Astrocyte (in vitro differentiated cells and primary cell): ENCODE data around the gene CDS1. TPM values are rescaled to one million over a fixed set of nuclear protein-coding genes. Genes with fewer than 3 reads are reported as not detected.
A peak's percentile ranks its signal among the peaks of the same experiment; 100 is the strongest.

Experiments used
- DNase-seq: peaks from one replicate; pipeline ENCODE4 v3.0.0-alpha.2; 2010; ENCODE audit warnings: low read depth
- FAIRE-seq: peaks from 2 replicates; lab custom pipeline; 2011; peaks lifted over from hg19 to GRCh38; lab: Jason Lieb, UNC
- H2AFZ ChIP-seq: 2 replicates; pipeline ENCODE4 v1.6.0; 2012; ENCODE audit warnings: low read depth, low read length, inconsistent platforms
- H3K27ac ChIP-seq: 2 replicates; pipeline ENCODE4 v1.5.1; 2011; ENCODE audit warnings: low read depth, low read length, inconsistent platforms
- H3K27me3 ChIP-seq: 2 replicates; pipeline ENCODE4 v1.6.0; 2011; ENCODE audit warnings: low read length, inconsistent platforms; ENCODE audit not compliant: insufficient read depth
- H3K36me3 ChIP-seq: 2 replicates; pipeline ENCODE4 v1.5.1; 2011; ENCODE audit warnings: low read length, inconsistent platforms; ENCODE audit not compliant: insufficient read depth
- H3K4me1 ChIP-seq: 2 replicates; pipeline ENCODE4 v1.5.1; 2011; ENCODE audit warnings: low read length, inconsistent platforms; ENCODE audit not compliant: insufficient read depth
- H3K4me2 ChIP-seq: 2 replicates; pipeline ENCODE4 v1.6.0; 2012; ENCODE audit warnings: low read length, inconsistent platforms
- H3K4me3 ChIP-seq: 2 replicates; pipeline ENCODE4 v1.5.1; 2011; ENCODE audit warnings: low read depth, mild to moderate bottlenecking, low read length, inconsistent platforms; ENCODE audit not compliant: insufficient read depth
- H3K79me2 ChIP-seq: 2 replicates; pipeline ENCODE4 v1.6.0; 2012; ENCODE audit warnings: mild to moderate bottlenecking, low read length, inconsistent platforms; ENCODE audit not compliant: insufficient read depth
- H3K9ac ChIP-seq: 2 replicates; pipeline ENCODE4 v1.6.0; 2012; ENCODE audit warnings: mild to moderate bottlenecking, low read length, inconsistent platforms
- H3K9me3 ChIP-seq: 2 replicates; pipeline ENCODE4 v1.5.1; 2012; ENCODE audit warnings: low read depth, mild to moderate bottlenecking, low read length, inconsistent platforms; ENCODE audit not compliant: insufficient read depth
- H4K20me1 ChIP-seq: 2 replicates; pipeline ENCODE4 v1.6.0; 2012; ENCODE audit warnings: low read length, inconsistent platforms; ENCODE audit not compliant: insufficient read depth
- H3K27ac Mint-ChIP-seq: one replicate; pipeline ENCODE4 v1.8.0; 2021; ENCODE audit warnings: mild to moderate bottlenecking, mixed read lengths; ENCODE audit not compliant: unreplicated experiment
- H3K27me3 Mint-ChIP-seq: one replicate; pipeline ENCODE4 v1.8.0; 2021; ENCODE audit warnings: low read depth, mixed read lengths; ENCODE audit not compliant: unreplicated experiment
- H3K36me3 Mint-ChIP-seq: one replicate; pipeline ENCODE4 v1.8.0; 2021; ENCODE audit warnings: low read depth, mixed read lengths; ENCODE audit not compliant: unreplicated experiment
- H3K4me1 Mint-ChIP-seq: one replicate; pipeline ENCODE4 v1.8.0; 2021; ENCODE audit warnings: low read depth, mixed read lengths; ENCODE audit not compliant: unreplicated experiment
- H3K4me3 Mint-ChIP-seq: one replicate; pipeline ENCODE4 v1.8.0; 2021; ENCODE audit warnings: mild to moderate bottlenecking, moderate library complexity, mixed read lengths; ENCODE audit not compliant: unreplicated experiment
- H3K9me3 Mint-ChIP-seq: one replicate; pipeline ENCODE4 v1.8.0; 2021; ENCODE audit warnings: mild to moderate bottlenecking, mixed read lengths; ENCODE audit not compliant: unreplicated experiment
- EZH2 ChIP-seq: IDR thresholded peaks from 2 replicates; pipeline ENCODE4 v1.6.1; 2012; ENCODE audit warnings: mild to moderate bottlenecking, low read length, inconsistent platforms; ENCODE audit not compliant: insufficient read depth
- total RNA-seq: library from RNA; stranded (reverse); gene quantifications from 2 replicates; pipeline ENCODE4 v1.2.1, GENCODE V29; 2021
- TF ChIP-seq, protein P1 (sequence below): IDR thresholded peaks from 2 replicates; pipeline ENCODE4 v1.5.1; 2011; ENCODE audit warnings: low read depth, mild to moderate bottlenecking, inconsistent platforms, low read length, moderate library complexity; ENCODE audit not compliant: insufficient read depth

Gene CDS1
- total RNA-seq, 1 donor from 2014 or later: 5.7 TPM

DNA sequence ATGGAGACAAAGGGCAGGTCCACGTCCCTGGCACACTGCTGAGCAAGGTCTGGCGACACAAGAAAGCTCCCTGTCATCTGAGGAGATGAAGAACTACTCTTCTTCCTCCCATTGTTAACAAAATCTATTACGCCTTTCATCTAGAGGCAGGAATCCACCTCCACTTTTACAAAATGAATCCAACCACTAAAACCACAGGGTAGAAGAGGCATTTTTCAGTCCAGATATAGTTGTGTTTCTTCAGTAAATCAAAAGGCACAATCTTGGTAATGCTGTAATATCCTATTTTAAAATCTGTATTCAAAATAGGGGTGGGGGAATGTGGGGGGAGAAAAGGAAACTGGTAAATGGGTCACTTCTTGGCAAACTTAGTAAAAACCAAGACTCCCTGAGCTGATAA lies 101.4 kb downstream of the CDS1 start:
- FAIRE-seq (peak; percentile 43), DNase-seq (peak; percentile 66)
- Mint-ChIP-seq H3K4me3 (no peak overlapping the region), H3K36me3 (peaks cover 33% of the 10 kb centered on the region), H3K4me1 (peaks cover 49% of the 10 kb centered on the region), H3K27me3 (no peaks in the 10 kb centered on the region), H3K9me3 (no peaks in the 10 kb centered on the region), H3K27ac (no peak overlapping the region)
- Histone ChIP-seq H3K9me3 (no peaks in the 10 kb centered on the region), H3K4me2 (no peak overlapping the region), H3K4me1 (peaks cover 20% of the 10 kb centered on the region), H4K20me1 (no peaks in the 10 kb centered on the region), H3K79me2 (no peaks in the 10 kb centered on the region), H3K27ac (no peak overlapping the region), H3K27me3 (no peaks in the 10 kb centered on the region), H3K9ac (no peak overlapping the region), H3K36me3 (peaks cover 19% of the 10 kb centered on the region), H2AFZ (no peak overlapping the region), H3K4me3 (no peak overlapping the region)
- no peak for TF ChIP-seq EZH2
- TF ChIP-seq, protein P1, sequence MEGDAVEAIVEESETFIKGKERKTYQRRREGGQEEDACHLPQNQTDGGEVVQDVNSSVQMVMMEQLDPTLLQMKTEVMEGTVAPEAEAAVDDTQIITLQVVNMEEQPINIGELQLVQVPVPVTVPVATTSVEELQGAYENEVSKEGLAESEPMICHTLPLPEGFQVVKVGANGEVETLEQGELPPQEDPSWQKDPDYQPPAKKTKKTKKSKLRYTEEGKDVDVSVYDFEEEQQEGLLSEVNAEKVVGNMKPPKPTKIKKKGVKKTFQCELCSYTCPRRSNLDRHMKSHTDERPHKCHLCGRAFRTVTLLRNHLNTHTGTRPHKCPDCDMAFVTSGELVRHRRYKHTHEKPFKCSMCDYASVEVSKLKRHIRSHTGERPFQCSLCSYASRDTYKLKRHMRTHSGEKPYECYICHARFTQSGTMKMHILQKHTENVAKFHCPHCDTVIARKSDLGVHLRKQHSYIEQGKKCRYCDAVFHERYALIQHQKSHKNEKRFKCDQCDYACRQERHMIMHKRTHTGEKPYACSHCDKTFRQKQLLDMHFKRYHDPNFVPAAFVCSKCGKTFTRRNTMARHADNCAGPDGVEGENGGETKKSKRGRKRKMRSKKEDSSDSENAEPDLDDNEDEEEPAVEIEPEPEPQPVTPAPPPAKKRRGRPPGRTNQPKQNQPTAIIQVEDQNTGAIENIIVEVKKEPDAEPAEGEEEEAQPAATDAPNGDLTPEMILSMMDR: no peak

DNA sequence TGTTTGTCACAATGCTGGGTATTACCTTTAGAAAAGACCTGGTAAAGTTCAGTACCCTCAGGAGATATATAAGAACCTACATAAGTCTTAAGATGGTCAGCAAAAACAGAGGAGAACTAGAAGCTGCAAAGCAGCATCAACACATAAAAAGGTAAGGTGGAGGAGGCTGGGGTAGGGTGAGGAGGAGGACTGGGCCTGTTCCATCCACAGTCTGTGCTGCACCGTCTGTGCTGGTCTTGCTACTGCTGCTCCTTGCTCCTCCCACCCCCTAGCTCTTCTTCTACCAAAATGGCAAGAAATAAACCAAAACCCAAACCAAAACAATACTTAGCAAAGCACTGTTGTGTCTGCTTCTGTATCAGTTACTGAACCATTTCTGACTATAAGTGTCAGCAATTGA lies 102.2 kb downstream of the CDS1 start:
- H2AFZ ChIP-seq: no peak overlapping the region
- no peaks in the 10 kb centered on the region for H3K27me3 ChIP-seq
- H3K27ac ChIP-seq: no peak overlapping the region
- DNase-seq: no peak
- no peaks in the 10 kb centered on the region for H3K79me2 ChIP-seq
- no peak overlapping the region for H3K4me3 ChIP-seq
- H3K4me1 ChIP-seq: peaks cover 22% of the 10 kb centered on the region
- H3K9me3 ChIP-seq: no peaks in the 10 kb centered on the region
- FAIRE-seq: no peak
- no peaks in the 10 kb centered on the region for H3K9me3 Mint-ChIP-seq
- H3K36me3 Mint-ChIP-seq: peaks cover 30% of the 10 kb centered on the region
- no peak overlapping the region for H3K4me3 Mint-ChIP-seq
- peaks cover 19% of the 10 kb centered on the region for H3K36me3 ChIP-seq
- no peaks in the 10 kb centered on the region for H3K27me3 Mint-ChIP-seq
- no peak overlapping the region for H3K9ac ChIP-seq
- H4K20me1 ChIP-seq: no peaks in the 10 kb centered on the region
- no peak overlapping the region for H3K27ac Mint-ChIP-seq
- no peak overlapping the region for H3K4me2 ChIP-seq
- TF ChIP-seq, protein P1: no peak
- no peak for TF ChIP-seq EZH2
- H3K4me1 Mint-ChIP-seq: peaks cover 53% of the 10 kb centered on the region

- H3K27me3 ChIP-seq: no peaks in the 10 kb centered on the region
- H2AFZ ChIP-seq: no peak overlapping the region
- H4K20me1 ChIP-seq: no peaks in the 10 kb centered on the region
- no peak for TF ChIP-seq EZH2
- TF ChIP-seq, protein P1: no peak
- Mint-ChIP-seq H3K36me3 (peaks cover 21% of the 10 kb centered on the region), H3K27me3 (no peaks in the 10 kb centered on the region), H3K4me3 (no peak overlapping the region), H3K9me3 (no peaks in the 10 kb centered on the region), H3K4me1 (peaks cover 49% of the 10 kb centered on the region), H3K27ac (no peak overlapping the region)
- no peak for FAIRE-seq
- H3K79me2 ChIP-seq: no peaks in the 10 kb centered on the region
- H3K4me2 ChIP-seq: no peak overlapping the region
- H3K4me3 ChIP-seq: no peak overlapping the region
- no peak for DNase-seq
- no peaks in the 10 kb centered on the region for H3K9me3 ChIP-seq
- no peak overlapping the region for H3K9ac ChIP-seq
- H3K27ac ChIP-seq: no peak overlapping the region
- peaks cover 12% of the 10 kb centered on the region for H3K36me3 ChIP-seq
- peaks cover 32% of the 10 kb centered on the region for H3K4me1 ChIP-seq
Observed at GRCh38 chr4:84688605-84689004, 105.7 kb downstream of the CDS1 start.
